GM12878 (cell line): ENCODE data around the gene PRDX1. TPM values are rescaled to one million over a fixed set of nuclear protein-coding genes. Genes with fewer than 3 reads are reported as not detected.

Source experiments
- BCL3 ChIP-seq: IDR thresholded peaks from 2 replicates; pipeline ENCODE4 v1.6.1; 2011; ENCODE audit warnings: borderline replicate concordance, low read depth, mild to moderate bottlenecking, moderate library complexity, low read length; ENCODE audit not compliant: insufficient read depth, poor library complexity, severe bottlenecking
- CHD1 ChIP-seq: IDR thresholded peaks from 2 replicates; pipeline ENCODE4 v1.6.1; 2012; ENCODE audit warnings: low read depth, low read length, improper control_type of control experiment
- CUX1 ChIP-seq: IDR thresholded peaks from 2 replicates; pipeline ENCODE4 v1.6.1; 2012; ENCODE audit warnings: improper control_type of control experiment, low read depth, low read length; ENCODE audit not compliant: insufficient replicate concordance
- FOXM1 ChIP-seq: IDR thresholded peaks from 2 replicates; pipeline ENCODE4 v1.6.1; 2012; ENCODE audit warnings: low read depth, mild to moderate bottlenecking, inconsistent platforms, low read length, moderate library complexity
- HDGF ChIP-seq: fragments of 450-650 bp; IDR thresholded peaks from 2 replicates; pipeline ENCODE4 v1.6.1; 2016; ENCODE audit warnings: antibody characterized with exemption
- HSF1 ChIP-seq: fragments of 150-350 bp; IDR thresholded peaks from 2 replicates; pipeline ENCODE4 v1.6.1; 2014; ENCODE audit warnings: mild to moderate bottlenecking, low read depth, low read length
- IRF4 ChIP-seq: IDR thresholded peaks from 2 replicates; pipeline ENCODE4 v1.6.1; 2011; ENCODE audit warnings: low read depth, low read length
- POU2F2 ChIP-seq: IDR thresholded peaks from 3 replicates; pipeline ENCODE4 v1.6.1; 2011; ENCODE audit warnings: low read depth, mild to moderate bottlenecking, low read length, borderline replicate concordance
- REST ChIP-seq: IDR thresholded peaks from 2 replicates; pipeline ENCODE4 v1.6.1; 2012; ENCODE audit warnings: mild to moderate bottlenecking, low read depth, low read length
- RUNX3 ChIP-seq: IDR thresholded peaks from 2 replicates; pipeline ENCODE4 v1.6.1; 2012; ENCODE audit warnings: low read length, inconsistent platforms
- SUPT20H ChIP-seq: IDR thresholded peaks from 2 replicates; pipeline ENCODE4 v1.6.1; 2011; ENCODE audit warnings: low read depth, mild to moderate bottlenecking, low read length, moderate library complexity, borderline replicate concordance; ENCODE audit not compliant: control insufficient read depth
- USF2 ChIP-seq: IDR thresholded peaks from 2 replicates; pipeline ENCODE4 v1.6.1; 2011; ENCODE audit warnings: low read depth, low read length, improper control_type of control experiment, borderline replicate concordance
- ZBED1 ChIP-seq: IDR thresholded peaks from 2 replicates; pipeline ENCODE4 v1.6.1; 2016; ENCODE audit warnings: borderline replicate concordance
- ZNF384 ChIP-seq: IDR thresholded peaks from 2 replicates; pipeline ENCODE4 v1.6.1; 2012; ENCODE audit warnings: low read depth, mild to moderate bottlenecking, low read length, improper control_type of control experiment, borderline replicate concordance
- polyA plus RNA-seq, 11 experiments: library from polyadenylated mRNA; depleted of rRNA in 4 of 11; unstranded in 6 of 11; stranded (reverse) in 5 of 11; fragments of >200 nt; fragmentation: Nextera tagmentation in 4 of 11; fragmentation: Illumina TruSeq in 1 of 11; extraction: Ambion mirVana in 4 of 11; extraction: Trizol in 1 of 11; gene quantifications; 1 replicate in 1 of 11; 2 replicates in 10 of 11; pipeline versions ENCODE4 v1.2.1 to v1.2.3, GENCODE V29; 2011 to 2016; ENCODE audit warnings: inconsistent platforms in 2 of 11, missing spikeins in 2 of 11, low read depth in 1 of 11
- total RNA-seq, 4 experiments: library from RNA; depleted of rRNA in 3 of 4; stranded (reverse); fragments of >200 nt in 3 of 4; fragmentation: Illumina TruSeq in 1 of 4; extraction: Trizol in 1 of 4; gene quantifications; 2 replicates each; pipeline versions ENCODE4 v1.2.1 to v1.2.3, GENCODE V29; 2013 to 2021

PRDX1 gene
- total and polyA plus RNA-seq, 10 of the 15 experiments (the other 5 are each of a cell fraction or from before 2014, with no cell fraction given), result 659 to 1,775 (median 811) TPM

- TF ChIP-seq CUX1 (peak; percentile 80), RUNX3 (peak; percentile 65), BCL3 (no peak), CHD1 (no peak), IRF4 (0 out of 2 replicates have a peak, but pooled peaks have one; percentile 59), HDGF (no peak), ZBED1 (no peak; the same call in 1 of the 2 replicates), ZNF384 (no peak), FOXM1 (no peak; the same call in 1 of the 2 replicates), SUPT20H (no peak), HSF1 (no peak), POU2F2 (no peak; the same call in 2 of the 3 replicates), USF2 (no peak), REST (no peak)
These were observed 51.3 kb downstream of the PRDX1 start (continued) for GRCh38 chr1:45470306-45470798.
